Liver (tissue), 3 donors: Measurements from ENCODE around the gene SLC25A52.

Experiments used
- CTCF ChIP-seq: fragments of 150-350 bp; IDR thresholded peaks from 2 replicates; pipeline ENCODE4 v1.5.1; 2017; ENCODE audit warnings: improper control_type of control experiment, low read depth, low read length; ENCODE audit not compliant: missing input control
- EGR1 ChIP-seq, 2 donors: IDR thresholded peaks; 2 replicates each; pipeline ENCODE4 v1.6.1; 2016 to 2018; ENCODE audit warnings: antibody characterized with exemption in 2 of 2, low read depth in 2 of 2
- GABPA ChIP-seq, 2 donors: IDR thresholded peaks in 1 of 2; conservative IDR thresholded peaks in 1 of 2; 2 replicates each; pipeline ENCODE4 v1.6.1; 2016; ENCODE audit warnings: antibody characterized with exemption in 2 of 2, mild to moderate bottlenecking in 1 of 2, moderate library complexity in 1 of 2
- JUND ChIP-seq, 2 donors: IDR thresholded peaks; 2 replicates each; pipeline ENCODE4 v1.6.1; 2016; ENCODE audit warnings: antibody characterized with exemption in 2 of 2
- MAX ChIP-seq: IDR thresholded peaks from 2 replicates; pipeline ENCODE4 v1.6.1; 2016; ENCODE audit warnings: antibody characterized with exemption
- RAD21 ChIP-seq, 2 donors: IDR thresholded peaks; 2 replicates each; pipeline ENCODE4 v1.6.1; 2016; ENCODE audit warnings: antibody characterized with exemption in 2 of 2, mild to moderate bottlenecking in 2 of 2
- REST ChIP-seq: IDR thresholded peaks from 2 replicates; pipeline ENCODE4 v1.6.1; 2016; ENCODE audit warnings: antibody characterized with exemption, mild to moderate bottlenecking
- TAF1 ChIP-seq: conservative IDR thresholded peaks from 2 replicates; pipeline ENCODE4 v1.6.1; 2016; ENCODE audit warnings: antibody characterized with exemption, mild to moderate bottlenecking
- donor health status: healthy.
- donor health status: healthy.

- TF ChIP-seq CTCF (no peak), GABPA (IDR thresholded peaks at IDR 0.05 in 1 of 2, conservative IDR thresholded peaks at IDR 0.05 in 1 of 2) (no peak), EGR1 (IDR thresholded peaks at IDR 0.05; ENCODE audit: low read depth in 2 of 2) (no peak), RAD21 (IDR thresholded peaks at IDR 0.05) (no peak), TAF1 (peak; percentile 63), MAX (peak; percentile 16), JUND (IDR thresholded peaks at IDR 0.05) (peak in 1 of 2 donors; percentile 38), REST (peak; percentile 18)
These were observed 13.2 kb upstream of the SLC25A52 start for GRCh38 chr18:31773774-31774476.
